GM18868 (cell line): ENCODE results near the gene CAVIN1.
"Not testable (repeated sequence)": the region's sequence is repeated elsewhere in the genome, so short reads cannot be mapped to it uniquely, and the experiment has no call there.

Experiments
- ATAC-seq: cut with Tn5 transposase; IDR thresholded peaks from one replicate; pipeline ENCODE4 v1.9.1; 2021; ENCODE audit warnings: mild to moderate bottlenecking, moderate library complexity; ENCODE audit not compliant: unreplicated experiment

The CAVIN1 gene

GRCh38 chr17:42381898-42382297 lies 41.2 kb downstream of the CAVIN1 start:
- no peak for ATAC-seq

GRCh38 chr17:42380935-42381334 lies 42.1 kb downstream of the CAVIN1 start:
- ATAC-seq = no peak

- no peak for ATAC-seq
Observed at GRCh38 chr17:42378959-42379594, 44.0 kb downstream of the CAVIN1 start.

- ATAC-seq = no peak
Observed at GRCh38 chr17:42378359-42378958, 44.6 kb downstream of the CAVIN1 start.

- ATAC-seq = no peak
Observed at GRCh38 chr17:42373896-42374295, 49.2 kb downstream of the CAVIN1 start.

GRCh38 chr17:42372142-42372541 lies 50.9 kb downstream of the CAVIN1 start:
- no peak for ATAC-seq

GRCh38 chr17:42368797-42369561 lies 54.1 kb downstream of the CAVIN1 start:
- not testable (repeated sequence) for ATAC-seq

- not testable (repeated sequence) for ATAC-seq
Observed at GRCh38 chr17:42368310-42368709, 54.7 kb downstream of the CAVIN1 start.

GRCh38 chr17:42366176-42367023 lies 56.7 kb downstream of the CAVIN1 start:
- ATAC-seq = not testable (repeated sequence)

GRCh38 chr17:42365136-42365535 lies 57.9 kb downstream of the CAVIN1 start:
- ATAC-seq = no peak

GRCh38 chr17:42363767-42364585 lies 59.1 kb downstream of the CAVIN1 start:
- ATAC-seq = no peak

- ATAC-seq = no peak
Observed at GRCh38 chr17:42363231-42363630, 59.8 kb downstream of the CAVIN1 start.

GRCh38 chr17:42362245-42362961 lies 60.7 kb downstream of the CAVIN1 start:
- ATAC-seq = no peak

GRCh38 chr17:42361781-42362186 lies 61.3 kb downstream of the CAVIN1 start:
- ATAC-seq = no peak

- ATAC-seq = not testable (repeated sequence)
Observed at GRCh38 chr17:42360388-42360787, 62.7 kb downstream of the CAVIN1 start.

- ATAC-seq = no peak
Observed at GRCh38 chr17:42359133-42359532, 63.9 kb downstream of the CAVIN1 start.

- ATAC-seq = no peak
Observed at GRCh38 chr17:42358434-42358833, 64.6 kb downstream of the CAVIN1 start.

- ATAC-seq = no peak
Observed at GRCh38 chr17:42354956-42355843, 67.9 kb downstream of the CAVIN1 start.
